Cardiac fibroblast (primary cell): ENCODE data around the gene JAG2.

Experiments used
- DNase-seq, 2 donors: peaks; one replicate each; pipeline versions ENCODE4 v3.0.0 to v3.0.0-alpha.2; 2010; ENCODE audit warnings: low read depth in 2 of 2
- H3K4me3 ChIP-seq, 2 donors: replicated peaks in 1 of 2; 1 replicate in 1 of 2; 2 replicates in 1 of 2; pipeline ENCODE4 v1.5.1; 2011; ENCODE audit warnings: low read depth in 2 of 2, low read length in 2 of 2, mild to moderate bottlenecking in 2 of 2, moderate library complexity in 1 of 2
- CTCF ChIP-seq: IDR thresholded peaks from one replicate; pipeline ENCODE4 v1.5.1; 2011; ENCODE audit warnings: low read depth, mild to moderate bottlenecking, low read length, inconsistent platforms

Gene JAG2

DNA sequence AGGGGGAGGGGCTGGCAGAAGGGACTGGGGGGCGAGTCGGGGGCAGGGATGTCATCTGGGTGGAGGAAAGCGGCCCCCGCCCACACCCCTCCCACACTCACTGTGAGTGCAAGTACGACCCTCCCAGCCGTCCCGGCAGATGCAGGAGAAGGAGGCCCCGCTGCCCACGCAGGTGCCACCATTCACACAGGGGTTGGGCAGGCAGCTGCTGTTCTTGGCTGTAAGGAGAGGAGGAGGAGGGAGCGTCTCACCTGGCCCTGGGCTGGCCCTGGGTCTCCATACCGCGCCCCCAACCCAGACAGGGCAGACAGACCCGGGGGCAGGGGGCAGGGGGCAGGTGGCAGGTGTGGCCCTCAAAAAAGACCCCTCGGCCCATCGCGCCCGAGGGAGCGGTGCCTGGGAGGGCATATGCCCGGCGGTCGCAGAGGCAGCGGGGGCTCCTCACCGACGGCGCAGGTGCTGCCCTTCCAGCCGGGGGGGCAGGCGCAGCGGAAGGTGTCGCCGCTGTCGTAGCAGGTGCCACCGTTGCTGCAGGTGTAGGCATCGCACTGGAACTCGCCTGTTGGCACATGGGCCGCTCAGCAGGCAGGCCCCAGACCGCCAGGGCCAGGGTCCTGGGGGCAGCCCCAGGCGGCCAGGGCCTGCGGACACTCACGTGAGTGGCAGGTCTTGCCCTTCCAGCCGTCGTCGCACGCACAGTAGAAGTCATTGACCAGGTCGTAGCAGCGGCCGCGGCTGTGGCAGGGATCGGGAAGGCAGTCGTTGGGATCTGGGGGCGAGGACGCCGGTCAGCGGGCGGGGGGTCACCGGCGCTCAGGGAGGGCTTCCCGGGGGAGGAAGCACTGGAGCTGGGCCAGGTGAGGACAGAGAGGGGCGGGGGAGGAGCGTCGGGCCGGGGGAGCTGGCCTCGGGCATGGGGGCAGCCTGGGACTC is 20.6 kb downstream of the JAG2 start:
- DNase-seq = no peak
- no peak overlapping the region for H3K4me3 ChIP-seq
- TF ChIP-seq CTCF = no peak

DNA sequence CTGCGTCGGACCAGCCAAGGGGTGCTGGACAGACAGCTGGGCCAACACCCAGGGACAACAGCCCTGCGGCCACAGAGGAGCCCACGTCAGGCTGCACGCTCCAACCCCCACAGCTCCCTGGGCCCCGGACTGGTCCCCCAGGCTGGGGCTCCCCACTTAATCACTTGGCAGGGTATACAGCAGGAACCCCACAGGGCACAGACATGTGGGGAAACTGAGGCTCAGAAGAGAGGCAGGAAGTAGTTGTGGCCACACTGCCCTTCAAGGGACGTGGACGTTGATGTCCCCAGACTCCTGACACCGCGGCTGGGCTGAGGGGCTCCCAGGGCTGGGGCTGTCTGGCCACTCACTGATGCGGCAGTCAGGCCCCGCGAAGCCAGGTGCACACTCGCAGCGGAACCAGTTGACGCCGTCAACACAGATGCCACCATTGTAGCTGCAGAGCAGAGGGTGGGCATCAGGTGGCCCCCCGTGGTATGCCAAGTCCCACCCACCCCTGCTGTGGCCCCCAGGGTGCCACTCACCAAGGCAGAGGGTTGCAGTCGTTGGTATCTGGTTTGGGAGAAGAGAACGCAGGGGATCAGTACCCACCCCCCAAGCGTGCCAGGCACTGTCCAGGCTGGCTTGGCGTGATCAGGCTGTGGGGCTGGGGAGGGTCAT is 21.5 kb downstream of the JAG2 start:
- no peak for DNase-seq
- no peak overlapping the region for H3K4me3 ChIP-seq
- no peak for TF ChIP-seq CTCF

DNA sequence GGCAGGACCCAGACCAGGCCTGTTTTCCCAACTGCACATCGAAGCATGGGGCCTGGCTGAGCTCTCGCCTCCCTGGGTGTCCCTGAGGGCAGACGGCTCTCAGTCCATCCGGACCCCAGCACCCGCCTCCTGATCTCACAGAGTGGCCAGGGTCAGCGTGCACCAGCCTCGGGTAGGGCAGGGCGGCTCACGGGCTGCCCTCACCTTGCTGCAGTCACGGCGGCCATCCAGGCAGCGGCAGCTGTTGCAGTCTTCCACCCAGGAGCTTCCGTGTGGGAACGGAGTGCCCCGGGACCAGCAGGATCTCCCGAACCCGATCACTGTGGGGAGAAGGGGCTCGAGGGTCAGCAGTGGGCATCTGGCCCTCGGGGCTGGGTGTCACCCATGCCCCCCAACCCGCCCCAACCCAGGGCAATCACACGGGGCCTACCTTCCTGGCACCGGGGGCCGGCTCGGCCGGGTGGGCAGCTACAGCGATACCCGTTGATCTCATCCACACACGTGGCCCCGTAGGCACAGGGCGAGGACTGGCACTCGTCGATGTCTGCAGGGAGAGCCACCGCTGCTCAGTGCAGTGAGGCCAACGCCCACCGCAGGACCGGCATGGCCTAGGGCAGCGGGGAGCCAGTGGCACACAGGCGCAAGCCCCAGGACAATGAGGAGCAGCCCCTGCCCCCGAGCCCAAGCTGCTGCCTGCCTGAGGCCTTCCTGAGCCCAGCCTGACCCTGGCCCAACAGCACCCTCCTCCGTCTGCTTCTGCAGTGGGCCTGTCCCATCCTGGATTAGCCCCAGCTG is 22.2 kb downstream of the JAG2 start:
- DNase-seq = no peak
- TF ChIP-seq CTCF = no peak
- H3K4me3 ChIP-seq = no peak overlapping the region

GRCh38 chr14:105145381-105146180 is 23.0 kb downstream of the JAG2 start:
- no peak for TF ChIP-seq CTCF
- no peak overlapping the region for H3K4me3 ChIP-seq

DNA sequence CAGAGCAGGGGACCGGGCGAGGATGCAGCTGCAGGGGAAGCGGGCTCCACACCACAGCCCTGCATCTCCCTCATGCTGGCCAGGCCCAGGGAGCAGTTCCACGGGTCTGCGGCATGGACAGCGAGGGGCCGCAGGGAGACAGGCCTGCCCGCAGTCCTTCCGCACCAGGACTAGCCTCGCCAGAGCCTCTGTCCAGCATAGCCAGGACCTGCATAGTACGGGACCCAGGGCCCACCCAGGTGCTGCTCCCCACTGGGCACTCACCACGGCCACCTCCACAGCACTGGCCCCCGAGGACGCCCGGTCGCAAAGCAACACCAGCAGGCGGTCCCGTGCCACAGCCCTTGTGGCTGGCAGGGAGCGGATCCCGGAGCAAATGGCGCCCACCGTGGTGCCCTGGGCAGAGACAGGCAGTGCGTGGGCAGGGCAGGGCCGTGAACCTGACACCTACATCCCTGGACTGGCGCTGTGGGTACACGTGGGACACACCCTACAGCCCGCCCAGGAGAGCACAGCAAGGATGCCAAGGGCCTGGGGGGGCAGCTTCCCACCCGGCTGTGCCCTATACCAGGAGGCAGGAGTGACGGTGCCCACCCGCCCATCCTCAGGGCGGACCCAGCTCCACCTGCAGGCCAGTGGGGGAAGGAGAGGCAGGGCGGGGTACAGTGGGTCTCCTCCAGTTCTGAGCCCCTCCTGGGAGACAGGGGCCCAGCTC is 23.8 kb downstream of the JAG2 start:
- TF ChIP-seq CTCF = no peak
- DNase-seq = no peak
- H3K4me3 ChIP-seq = no peak overlapping the region

More at GRCh38 chr14:105145381-105146180, 23.0 kb downstream of the JAG2 start:
- no peak for DNase-seq
